ENCODE results near the gene FAM53B. TPM values are rescaled to one million over a fixed set of nuclear protein-coding genes. Genes with fewer than 3 reads are reported as not detected.

Gene FAM53B
- total and polyA plus RNA-seq, 12 donors = 11.6 to 42.9 (median 29.1) TPM

DNA sequence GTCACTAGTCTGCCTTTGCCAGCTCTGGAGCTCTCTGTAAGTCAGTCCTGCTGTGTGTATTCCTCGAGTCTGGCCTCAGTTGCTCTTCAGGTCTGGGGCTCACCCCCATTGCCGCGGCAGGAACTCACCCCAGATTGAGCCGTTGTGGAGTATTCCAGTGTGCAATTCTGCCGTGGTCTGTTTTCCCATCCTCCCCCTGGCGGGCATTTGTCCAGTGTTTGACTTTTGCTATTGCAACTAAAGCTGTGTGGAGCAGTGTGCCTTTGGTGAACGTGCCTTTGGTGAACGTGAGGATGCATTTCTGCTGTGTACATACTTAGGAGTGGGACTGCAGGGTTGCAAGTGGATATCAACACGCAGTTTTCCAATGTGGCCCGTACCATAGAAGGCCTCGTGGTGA lies 134.5 kb downstream of the FAM53B start:
- Histone ChIP-seq H3K27me3 (no peaks in the 10 kb centered on the region), H3K27ac (no peak overlapping the region), H3K36me3 (no peaks in the 10 kb centered on the region), H3K9me3 (no peaks in the 10 kb centered on the region), H3K4me3 (no peak overlapping the region), H3K4me1 (peaks cover 3 to 29% (median 18%) of the 10 kb centered on the region in 9 donors)
- WGBS, 2 donors = 86 to 87% methylated on average over 11 of the region's 11 CpGs
- TF ChIP-seq, protein P1, sequence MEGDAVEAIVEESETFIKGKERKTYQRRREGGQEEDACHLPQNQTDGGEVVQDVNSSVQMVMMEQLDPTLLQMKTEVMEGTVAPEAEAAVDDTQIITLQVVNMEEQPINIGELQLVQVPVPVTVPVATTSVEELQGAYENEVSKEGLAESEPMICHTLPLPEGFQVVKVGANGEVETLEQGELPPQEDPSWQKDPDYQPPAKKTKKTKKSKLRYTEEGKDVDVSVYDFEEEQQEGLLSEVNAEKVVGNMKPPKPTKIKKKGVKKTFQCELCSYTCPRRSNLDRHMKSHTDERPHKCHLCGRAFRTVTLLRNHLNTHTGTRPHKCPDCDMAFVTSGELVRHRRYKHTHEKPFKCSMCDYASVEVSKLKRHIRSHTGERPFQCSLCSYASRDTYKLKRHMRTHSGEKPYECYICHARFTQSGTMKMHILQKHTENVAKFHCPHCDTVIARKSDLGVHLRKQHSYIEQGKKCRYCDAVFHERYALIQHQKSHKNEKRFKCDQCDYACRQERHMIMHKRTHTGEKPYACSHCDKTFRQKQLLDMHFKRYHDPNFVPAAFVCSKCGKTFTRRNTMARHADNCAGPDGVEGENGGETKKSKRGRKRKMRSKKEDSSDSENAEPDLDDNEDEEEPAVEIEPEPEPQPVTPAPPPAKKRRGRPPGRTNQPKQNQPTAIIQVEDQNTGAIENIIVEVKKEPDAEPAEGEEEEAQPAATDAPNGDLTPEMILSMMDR (IDR thresholded peaks at IDR 0.05) = no peak
- intact Hi-C loops (cut with DNase I) = loop anchor here in 2 of 10 donors (10.0 kb wide), 2 partner anchors 55 to 65 kb away; no protein-coding TSS in a partner anchor
- ATAC-seq (no peak), DNase-seq (no peak)

DNA sequence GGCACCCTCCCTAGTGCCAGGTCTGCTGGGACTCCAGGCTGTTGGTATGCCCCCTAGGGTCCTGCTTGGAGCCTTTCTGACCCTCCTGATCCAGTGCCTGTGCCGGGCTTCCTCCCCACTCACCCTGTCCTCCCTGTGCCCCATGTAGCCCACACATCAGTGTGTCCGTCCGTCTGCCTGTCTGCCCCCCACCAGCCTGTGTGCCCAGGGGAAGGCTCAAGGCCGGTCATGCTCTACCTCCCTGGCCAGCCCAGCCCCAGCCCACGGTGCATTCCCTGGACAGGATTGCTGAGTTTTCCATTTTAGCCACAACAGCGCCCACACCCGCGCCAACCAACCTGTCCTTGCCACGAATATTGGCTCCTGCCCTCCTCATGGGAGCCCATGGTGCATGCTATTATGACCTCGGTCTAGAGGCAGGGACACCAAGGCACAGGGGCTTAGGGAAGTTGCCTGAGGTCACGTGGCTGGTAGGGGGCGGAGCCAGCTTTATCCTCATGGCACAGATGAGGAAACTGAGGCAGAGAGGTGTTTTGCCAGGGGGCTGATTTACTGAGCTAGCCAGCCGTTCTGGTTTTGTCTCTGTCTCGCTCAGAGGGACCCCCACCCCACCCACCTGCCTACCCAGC lies 136.0 kb downstream of the FAM53B start:
- DNase-seq (no peak), ATAC-seq (no peak)
- Histone ChIP-seq H3K36me3 (no peaks in the 10 kb centered on the region), H3K9me3 (no peaks in the 10 kb centered on the region), H3K27ac (no peak overlapping the region), H3K4me3 (no peak overlapping the region), H3K27me3 (no peaks in the 10 kb centered on the region), H3K4me1 (peaks cover 0 to 23% (median 9%) of the 10 kb centered on the region in 9 donors)
- TF ChIP-seq, protein P1 (IDR thresholded peaks at IDR 0.05) = no peak
- 94 to 95% methylated on average over 14 of the region's 14 CpGs for WGBS, 2 donors
- intact Hi-C loops (cut with DNase I) = no loop called here

DNA sequence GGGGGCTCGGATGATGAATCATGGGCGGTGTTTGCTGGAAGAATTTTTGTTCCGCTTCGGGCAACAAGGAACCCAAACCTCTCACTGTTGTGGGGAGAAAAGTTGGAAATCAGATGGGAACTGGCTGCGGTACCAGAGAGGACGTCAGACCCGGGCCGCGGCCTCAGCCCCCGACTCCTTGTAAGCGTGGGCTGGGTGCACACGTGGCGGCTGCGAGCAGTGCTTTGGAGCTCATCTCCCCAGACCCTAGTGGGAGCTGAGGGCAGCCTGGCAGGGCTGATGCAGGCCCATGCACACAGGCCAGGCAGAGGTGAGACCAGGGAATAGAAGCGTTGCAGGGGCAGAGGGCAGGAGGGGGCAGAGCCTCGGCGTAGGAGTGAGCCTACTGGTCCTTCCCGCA lies 136.5 kb downstream of the FAM53B start:
- intact Hi-C loops (cut with DNase I) = no loop called here
- peak in 1 of 2 donors; percentile 1 for DNase-seq

DNA sequence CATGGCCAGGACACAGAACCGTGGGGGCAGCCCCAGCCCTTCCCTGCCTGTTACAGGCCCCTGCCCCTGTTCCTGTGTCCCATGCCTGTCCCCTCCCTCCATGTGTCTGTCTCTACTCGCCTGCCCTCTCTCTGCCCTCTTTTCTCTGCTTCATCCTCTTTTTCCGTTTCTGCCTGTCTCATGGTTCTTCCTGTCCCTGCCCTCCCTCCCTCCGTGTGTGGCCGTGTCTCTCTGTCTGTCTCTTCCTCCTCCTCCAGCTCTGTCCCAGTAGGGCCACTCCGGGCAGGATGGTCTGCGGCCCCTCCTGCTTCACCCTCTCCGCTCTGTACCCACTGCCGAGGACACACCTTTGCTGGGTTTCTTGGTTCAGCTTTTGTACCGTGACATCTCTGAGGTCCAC lies 137.4 kb downstream of the FAM53B start:
- intact Hi-C loops (cut with DNase I) = no loop called here
- ATAC-seq (no peak), DNase-seq (peak in 1 of 2 donors; percentile 1)
- Histone ChIP-seq H3K36me3 (no peaks in the 10 kb centered on the region), H3K4me1 (peaks cover 0 to 9% (median 0%) of the 10 kb centered on the region in 9 donors), H3K9me3 (no peaks in the 10 kb centered on the region), H3K27me3 (no peaks in the 10 kb centered on the region), H3K4me3 (no peak overlapping the region), H3K27ac (no peak overlapping the region)
- 54 to 56% methylated on average over 10 of the region's 10 CpGs for WGBS, 2 donors
- TF ChIP-seq, protein P1 (IDR thresholded peaks at IDR 0.05) = no peak

More for the DNA sequence above, 136.5 kb downstream of the FAM53B start:
- no peak overlapping the region for H3K4me3 ChIP-seq
- H3K4me1 ChIP-seq = peaks cover 0 to 18% (median 3%) of the 10 kb centered on the region in 9 donors
- no peak overlapping the region for H3K27ac ChIP-seq
- ATAC-seq = no peak
- WGBS, 2 donors = 93 to 95% methylated on average over 18 of the region's 18 CpGs
- H3K27me3 ChIP-seq = no peaks in the 10 kb centered on the region
- no peaks in the 10 kb centered on the region for H3K36me3 ChIP-seq
- no peaks in the 10 kb centered on the region for H3K9me3 ChIP-seq
- TF ChIP-seq, protein P1 (IDR thresholded peaks at IDR 0.05) = no peak
